Osteoblast (primary cell): Measurements from ENCODE around the gene ATPAF2. TPM values are rescaled to one million over a fixed set of nuclear protein-coding genes. Genes with fewer than 3 reads are reported as not detected.

Experiments used
- DNase-seq: peaks from one replicate; pipeline ENCODE4 v3.0.0; 2011; ENCODE audit warnings: low spot score, mixed read lengths; ENCODE audit not compliant: insufficient read length; ENCODE audit errors: missing footprints
- H2AFZ ChIP-seq: 2 replicates; pipeline ENCODE4 v1.6.0; 2011; ENCODE audit warnings: mild to moderate bottlenecking, low read length
- H3K27ac ChIP-seq: 2 replicates; pipeline ENCODE4 v1.5.1; 2011; ENCODE audit warnings: mild to moderate bottlenecking, low read depth, low read length, moderate library complexity
- H3K27me3 ChIP-seq: 2 replicates; pipeline ENCODE4 v1.6.0; 2012; ENCODE audit warnings: mild to moderate bottlenecking, control low read depth, inconsistent platforms, low read length, moderate library complexity; ENCODE audit not compliant: insufficient read depth
- H3K36me3 ChIP-seq: 2 replicates; pipeline ENCODE4 v1.5.1; 2011; ENCODE audit warnings: mild to moderate bottlenecking, low read length, control low read depth, moderate library complexity; ENCODE audit not compliant: insufficient read depth
- H3K4me1 ChIP-seq: 2 replicates; pipeline ENCODE4 v1.5.1; 2011; ENCODE audit warnings: mild to moderate bottlenecking, low read length, control low read depth, moderate library complexity; ENCODE audit not compliant: insufficient read depth
- H3K4me2 ChIP-seq: 2 replicates; pipeline ENCODE4 v1.6.0; 2011; ENCODE audit warnings: mild to moderate bottlenecking, low read length; ENCODE audit not compliant: insufficient read depth
- H3K4me3 ChIP-seq: fragments of 200-600 bp; sonication (generic); 3 replicates; pipeline ENCODE4 v1.5.1; 2012; ENCODE audit warnings: mild to moderate bottlenecking, low read length, inconsistent platforms; ENCODE audit not compliant: insufficient read depth
- H3K79me2 ChIP-seq: 2 replicates; pipeline ENCODE4 v1.6.0; 2012; ENCODE audit warnings: mild to moderate bottlenecking, low read length, control low read depth, inconsistent platforms; ENCODE audit not compliant: insufficient read depth
- H3K9me3 ChIP-seq: 2 replicates; pipeline ENCODE4 v1.5.1; 2011; ENCODE audit warnings: low read depth, low read length, control low read depth
- H4K20me1 ChIP-seq: 2 replicates; pipeline ENCODE4 v1.6.0; 2012; ENCODE audit warnings: mild to moderate bottlenecking, low read length, control low read depth; ENCODE audit not compliant: insufficient read depth
- total RNA-seq: library from RNA; depleted of rRNA; stranded (reverse); fragments of >200 nt; gene quantifications from 2 replicates; pipeline ENCODE4 v1.2.3, GENCODE V29; 2012
- TF ChIP-seq, protein P1 (sequence below): IDR thresholded peaks from 2 replicates; pipeline ENCODE4 v1.5.1; 2011; ENCODE audit warnings: mild to moderate bottlenecking, low read depth, low read length, moderate library complexity; ENCODE audit errors: extremely low read depth

Gene ATPAF2
- total RNA-seq, 1 donor, result 20.3 TPM

DNA sequence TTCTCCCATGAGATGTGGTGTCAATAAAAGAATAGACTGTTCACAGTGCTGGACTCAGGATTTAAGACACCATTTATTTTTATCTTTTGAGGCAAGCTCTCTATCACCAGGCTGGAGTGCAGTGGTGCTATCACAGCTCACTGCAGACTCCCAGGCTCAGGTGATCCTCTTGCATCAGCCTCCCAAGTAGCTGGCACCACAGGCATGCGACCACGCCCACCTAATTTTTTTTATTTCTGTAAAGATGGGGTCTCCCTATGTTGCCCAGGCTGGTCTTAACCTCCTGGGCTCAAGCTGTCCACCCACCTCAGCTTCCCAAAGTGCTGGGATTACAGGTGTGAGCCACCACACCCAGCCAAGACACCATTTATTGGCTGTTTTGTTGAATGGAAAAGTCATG is 30.1 kb upstream of the ATPAF2 start:
- Histone ChIP-seq H2AFZ (no peak overlapping the region), H3K4me3 (no peak overlapping the region), H3K9me3 (no peaks in the 10 kb centered on the region), H3K27me3 (no peaks in the 10 kb centered on the region), H3K4me2 (no peak overlapping the region), H3K4me1 (peaks cover 15% of the 10 kb centered on the region), H3K79me2 (no peaks in the 10 kb centered on the region), H3K27ac (no peak overlapping the region), H4K20me1 (no peaks in the 10 kb centered on the region), H3K36me3 (peaks cover 10% of the 10 kb centered on the region)
- DNase-seq, result no peak
- TF ChIP-seq, protein P1, sequence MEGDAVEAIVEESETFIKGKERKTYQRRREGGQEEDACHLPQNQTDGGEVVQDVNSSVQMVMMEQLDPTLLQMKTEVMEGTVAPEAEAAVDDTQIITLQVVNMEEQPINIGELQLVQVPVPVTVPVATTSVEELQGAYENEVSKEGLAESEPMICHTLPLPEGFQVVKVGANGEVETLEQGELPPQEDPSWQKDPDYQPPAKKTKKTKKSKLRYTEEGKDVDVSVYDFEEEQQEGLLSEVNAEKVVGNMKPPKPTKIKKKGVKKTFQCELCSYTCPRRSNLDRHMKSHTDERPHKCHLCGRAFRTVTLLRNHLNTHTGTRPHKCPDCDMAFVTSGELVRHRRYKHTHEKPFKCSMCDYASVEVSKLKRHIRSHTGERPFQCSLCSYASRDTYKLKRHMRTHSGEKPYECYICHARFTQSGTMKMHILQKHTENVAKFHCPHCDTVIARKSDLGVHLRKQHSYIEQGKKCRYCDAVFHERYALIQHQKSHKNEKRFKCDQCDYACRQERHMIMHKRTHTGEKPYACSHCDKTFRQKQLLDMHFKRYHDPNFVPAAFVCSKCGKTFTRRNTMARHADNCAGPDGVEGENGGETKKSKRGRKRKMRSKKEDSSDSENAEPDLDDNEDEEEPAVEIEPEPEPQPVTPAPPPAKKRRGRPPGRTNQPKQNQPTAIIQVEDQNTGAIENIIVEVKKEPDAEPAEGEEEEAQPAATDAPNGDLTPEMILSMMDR, result no peak

DNA sequence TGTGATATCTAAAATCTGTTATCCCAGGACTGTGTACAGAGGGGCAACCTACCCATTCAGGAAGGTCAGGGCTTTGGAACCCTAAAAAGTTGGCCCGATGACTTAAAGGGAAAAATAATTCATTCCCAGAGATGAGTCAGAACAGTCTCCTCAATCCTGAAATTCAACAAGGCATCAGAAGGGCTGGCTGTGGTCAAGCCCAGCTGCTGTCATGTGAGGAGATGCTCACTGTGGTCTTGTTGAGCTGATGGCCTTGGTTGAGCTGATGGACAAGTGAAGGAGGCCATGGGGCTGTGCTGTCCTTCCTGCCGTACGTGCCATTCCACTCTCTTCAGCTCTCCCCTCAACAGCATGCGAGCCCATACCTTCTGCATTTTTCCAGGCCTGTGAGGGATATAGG is 27.9 kb upstream of the ATPAF2 start:
- Histone ChIP-seq H3K36me3 (peaks cover 15% of the 10 kb centered on the region), H4K20me1 (no peaks in the 10 kb centered on the region), H3K27me3 (no peaks in the 10 kb centered on the region), H2AFZ (no peak overlapping the region), H3K79me2 (no peaks in the 10 kb centered on the region), H3K27ac (no peak overlapping the region), H3K4me3 (no peak overlapping the region), H3K4me2 (no peak overlapping the region), H3K4me1 (peaks cover 15% of the 10 kb centered on the region), H3K9me3 (no peaks in the 10 kb centered on the region)
- DNase-seq, result no peak
- TF ChIP-seq, protein P1, result no peak

DNA sequence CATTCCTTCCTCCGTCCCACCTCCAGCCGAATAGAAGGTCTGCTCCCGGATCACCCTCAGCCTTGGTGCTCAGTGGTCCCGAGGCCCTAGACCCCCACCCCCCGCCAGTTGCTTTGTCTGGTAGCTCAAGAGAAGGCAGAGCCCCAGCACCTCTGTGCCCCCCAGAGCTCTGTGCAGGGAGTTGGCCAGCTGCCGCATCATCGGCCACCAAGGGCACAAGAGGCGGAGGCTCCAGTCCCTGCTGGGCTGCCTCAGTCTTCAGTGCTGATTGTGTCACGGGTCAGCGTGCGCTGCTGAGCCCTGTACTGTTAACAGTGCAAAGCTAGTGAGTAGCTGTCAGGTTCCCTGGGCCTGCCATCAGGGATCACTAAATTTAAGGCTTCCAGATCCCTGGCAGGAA is 26.6 kb upstream of the ATPAF2 start:
- Histone ChIP-seq H4K20me1 (no peaks in the 10 kb centered on the region), H3K4me1 (peaks cover 6% of the 10 kb centered on the region), H3K4me2 (no peak overlapping the region), H2AFZ (no peak overlapping the region), H3K27ac (no peak overlapping the region), H3K79me2 (no peaks in the 10 kb centered on the region), H3K36me3 (peaks cover 22% of the 10 kb centered on the region), H3K27me3 (no peaks in the 10 kb centered on the region), H3K9me3 (no peaks in the 10 kb centered on the region), H3K4me3 (no peak overlapping the region)
- DNase-seq, result no peak
- TF ChIP-seq, protein P1, result no peak

DNA sequence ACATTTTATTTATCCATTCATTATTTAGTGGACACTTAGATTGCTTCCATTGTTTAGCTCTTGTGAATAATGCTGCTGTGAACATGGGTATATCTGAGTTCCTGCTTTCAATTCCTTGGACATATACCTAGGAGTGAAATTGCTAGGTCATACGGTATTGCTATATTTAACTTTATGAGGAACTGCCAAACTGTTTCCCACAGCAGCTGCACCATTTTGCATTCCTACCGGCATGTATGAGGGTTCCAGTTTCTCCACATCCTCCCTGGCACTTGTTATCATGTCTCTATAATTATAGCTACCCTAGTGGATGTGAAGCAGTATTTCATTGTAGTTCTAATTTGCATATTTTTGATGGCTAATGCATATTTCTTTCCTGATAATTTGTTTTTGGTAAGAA is 25.1 kb upstream of the ATPAF2 start:
- Histone ChIP-seq H3K4me1 (peaks cover 5% of the 10 kb centered on the region), H3K79me2 (no peaks in the 10 kb centered on the region), H3K27me3 (no peaks in the 10 kb centered on the region), H3K36me3 (peaks cover 29% of the 10 kb centered on the region), H4K20me1 (no peaks in the 10 kb centered on the region), H2AFZ (no peak overlapping the region), H3K27ac (no peak overlapping the region), H3K9me3 (no peaks in the 10 kb centered on the region), H3K4me2 (no peak overlapping the region), H3K4me3 (no peak overlapping the region)
- TF ChIP-seq, protein P1, result no peak
- no peak for DNase-seq
